Trophoblast cell (in vitro differentiated cells and primary cell): ENCODE data around the gene FBLN7.

Experiments used
- DNase-seq, 2 donors: peaks; one replicate each; pipeline ENCODE4 v3.0.0-alpha.2; 2016
- H2AFZ ChIP-seq: 2 replicates; pipeline ENCODE4 v1.6.1; 2013; ENCODE audit warnings: low read length, moderate library complexity, mild to moderate bottlenecking; ENCODE audit not compliant: insufficient read depth, poor library complexity
- H2AK5ac ChIP-seq: 2 replicates; pipeline ENCODE4 v1.6.1; 2013; ENCODE audit warnings: mild to moderate bottlenecking, low read length
- H2BK120ac ChIP-seq: 2 replicates; pipeline ENCODE4 v1.6.1; 2013; ENCODE audit warnings: low read length, mild to moderate bottlenecking, moderate library complexity; ENCODE audit not compliant: insufficient read depth, poor library complexity
- H2BK12ac ChIP-seq: 2 replicates; pipeline ENCODE4 v1.6.1; 2013; ENCODE audit warnings: mild to moderate bottlenecking, low read length, moderate library complexity
- H2BK5ac ChIP-seq: 2 replicates; pipeline ENCODE4 v1.6.1; 2013; ENCODE audit warnings: low read length, low read depth, moderate library complexity, mild to moderate bottlenecking; ENCODE audit not compliant: poor library complexity
- H3K14ac ChIP-seq: 2 replicates; pipeline ENCODE4 v1.6.1; 2013; ENCODE audit warnings: mild to moderate bottlenecking, low read length
- H3K18ac ChIP-seq: 2 replicates; pipeline ENCODE4 v1.6.1; 2013; ENCODE audit warnings: mild to moderate bottlenecking, low read length
- H3K23ac ChIP-seq: 2 replicates; pipeline ENCODE4 v1.6.1; 2013; ENCODE audit warnings: low read length
- H3K27ac ChIP-seq: 2 replicates; pipeline ENCODE4 v1.5.1; 2013; ENCODE audit warnings: low read depth, mild to moderate bottlenecking, inconsistent platforms, low read length, moderate library complexity
- H3K27me3 ChIP-seq: 2 replicates; pipeline ENCODE4 v1.6.1; 2013; ENCODE audit warnings: inconsistent platforms, mild to moderate bottlenecking, low read length, moderate library complexity; ENCODE audit not compliant: insufficient read depth
- H3K36me3 ChIP-seq, 2 experiments: 1 replicate in 1 of 2; 2 replicates in 1 of 2; pipeline ENCODE4 v1.6.1; 2013; ENCODE audit warnings: low read length in 2 of 2, mild to moderate bottlenecking in 2 of 2, moderate library complexity in 1 of 2; ENCODE audit not compliant: insufficient read depth in 2 of 2, control insufficient read depth in 1 of 2
- H3K4ac ChIP-seq: 2 replicates; pipeline ENCODE4 v1.6.1; 2013; ENCODE audit warnings: low read depth, mild to moderate bottlenecking, low read length, moderate library complexity
- H3K4me1 ChIP-seq, 2 experiments: 1 replicate in 1 of 2; 2 replicates in 1 of 2; pipeline ENCODE4 v1.6.1; 2013; ENCODE audit warnings: low read length in 2 of 2, mild to moderate bottlenecking in 2 of 2, moderate library complexity in 1 of 2; ENCODE audit not compliant: insufficient read depth in 2 of 2, control insufficient read depth in 1 of 2
- H3K4me2 ChIP-seq: 2 replicates; pipeline ENCODE4 v1.6.1; 2013; ENCODE audit warnings: inconsistent platforms, mild to moderate bottlenecking, low read length, moderate library complexity
- H3K4me3 ChIP-seq: 2 replicates; pipeline ENCODE4 v1.5.1; 2013; ENCODE audit warnings: mild to moderate bottlenecking, low read depth, low read length, inconsistent platforms
- H3K79me1 ChIP-seq: one replicate; pipeline ENCODE4 v1.6.1; 2013; ENCODE audit warnings: low read length
- H3K79me2 ChIP-seq: 2 replicates; pipeline ENCODE4 v1.6.1; 2013; ENCODE audit warnings: low read length, mild to moderate bottlenecking; ENCODE audit not compliant: control insufficient read depth, insufficient read depth, poor library complexity
- H3K9ac ChIP-seq: 2 replicates; pipeline ENCODE4 v1.6.1; 2013; ENCODE audit warnings: mild to moderate bottlenecking, low read length
- H3K9me3 ChIP-seq: 2 replicates; pipeline ENCODE4 v1.6.1; 2013; ENCODE audit warnings: low read depth, mild to moderate bottlenecking, control low read depth, inconsistent platforms, low read length; ENCODE audit not compliant: insufficient read depth
- H4K12ac ChIP-seq: 2 replicates; pipeline ENCODE4 v1.6.1; 2013; ENCODE audit warnings: low read depth, mild to moderate bottlenecking, low read length, moderate library complexity
- H4K8ac ChIP-seq: 2 replicates; pipeline ENCODE4 v1.6.1; 2013; ENCODE audit warnings: low read depth, mild to moderate bottlenecking, low read length, moderate library complexity
- H4K91ac ChIP-seq: one replicate; pipeline ENCODE4 v1.6.1; 2013; ENCODE audit warnings: low read depth, mild to moderate bottlenecking, low read length, moderate library complexity
- WGBS: extraction: QIAGEN DNeasy Blood & Tissue Kit; methylation state at CpG from one replicate; pipeline ENCODE4 v1.1.7; 2013; ENCODE audit warnings: missing lambda C conversion rate; ENCODE audit not compliant: insufficient read length, insufficient coverage; ENCODE audit errors: extremely low coverage; 5-methylcytosine and 5-hydroxymethylcytosine counted together

FBLN7 gene

DNA sequence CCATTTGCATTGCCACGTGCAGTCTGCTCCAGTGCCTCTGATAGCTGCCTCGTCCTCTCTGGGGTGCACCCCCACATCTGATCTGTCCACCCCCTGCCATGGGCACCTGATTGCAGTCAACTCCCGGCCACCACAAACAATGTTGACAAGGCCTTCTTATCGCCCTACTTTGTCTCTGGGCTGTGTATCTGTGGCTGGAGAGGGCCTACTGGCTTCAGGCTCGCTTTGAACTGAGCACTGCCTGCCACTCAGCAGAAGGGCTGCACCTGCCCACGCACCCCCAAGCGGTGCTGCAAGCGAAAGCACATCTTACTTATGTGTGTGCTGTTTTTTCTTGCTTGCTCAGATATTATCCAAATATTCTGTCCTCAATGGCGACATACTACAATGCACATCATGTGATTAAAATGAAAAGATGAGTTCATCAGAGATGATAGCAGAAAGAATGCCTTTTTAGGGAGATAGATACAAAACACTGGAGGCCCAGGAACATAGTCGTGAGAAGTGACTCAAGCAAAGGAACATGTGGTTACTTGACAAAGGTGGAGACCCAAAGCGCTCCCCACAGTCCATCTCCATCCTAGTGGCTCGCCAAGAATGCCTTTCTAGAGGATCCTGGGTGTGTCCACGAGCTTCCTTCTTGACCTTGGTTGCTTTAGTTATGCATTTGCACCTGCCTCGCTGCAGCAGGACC is 28.8 kb downstream of the FBLN7 start:
- no peak overlapping the region for H2AFZ ChIP-seq
- H3K36me3 ChIP-seq = no peaks in the 10 kb centered on the region
- no peak overlapping the region for H2AK5ac ChIP-seq
- no CpG with 5 or more reads among the region's 14 CpGs for WGBS
- H3K18ac ChIP-seq = no peak overlapping the region
- no peak overlapping the region for H3K4ac ChIP-seq
- peaks cover 3% of the 10 kb centered on the region for H3K9me3 ChIP-seq
- H2BK120ac ChIP-seq = no peak overlapping the region
- H2BK12ac ChIP-seq = no peak overlapping the region
- H3K4me2 ChIP-seq = no peak overlapping the region
- no peak for DNase-seq
- peaks cover 0 to 6% of the 10 kb centered on the region in 2 experiments for H3K4me1 ChIP-seq
- no peaks in the 10 kb centered on the region for H3K27me3 ChIP-seq
- no peak overlapping the region for H4K8ac ChIP-seq
- H4K12ac ChIP-seq = no peak overlapping the region
- H3K4me3 ChIP-seq = no peak overlapping the region
- H2BK5ac ChIP-seq = no peak overlapping the region
- no peak overlapping the region for H4K91ac ChIP-seq
- no peak overlapping the region for H3K23ac ChIP-seq
- H3K14ac ChIP-seq = no peak overlapping the region
- no peaks in the 10 kb centered on the region for H3K79me2 ChIP-seq
- no peak overlapping the region for H3K27ac ChIP-seq
- no peak overlapping the region for H3K9ac ChIP-seq
- H3K79me1 ChIP-seq = no peaks in the 10 kb centered on the region

DNA sequence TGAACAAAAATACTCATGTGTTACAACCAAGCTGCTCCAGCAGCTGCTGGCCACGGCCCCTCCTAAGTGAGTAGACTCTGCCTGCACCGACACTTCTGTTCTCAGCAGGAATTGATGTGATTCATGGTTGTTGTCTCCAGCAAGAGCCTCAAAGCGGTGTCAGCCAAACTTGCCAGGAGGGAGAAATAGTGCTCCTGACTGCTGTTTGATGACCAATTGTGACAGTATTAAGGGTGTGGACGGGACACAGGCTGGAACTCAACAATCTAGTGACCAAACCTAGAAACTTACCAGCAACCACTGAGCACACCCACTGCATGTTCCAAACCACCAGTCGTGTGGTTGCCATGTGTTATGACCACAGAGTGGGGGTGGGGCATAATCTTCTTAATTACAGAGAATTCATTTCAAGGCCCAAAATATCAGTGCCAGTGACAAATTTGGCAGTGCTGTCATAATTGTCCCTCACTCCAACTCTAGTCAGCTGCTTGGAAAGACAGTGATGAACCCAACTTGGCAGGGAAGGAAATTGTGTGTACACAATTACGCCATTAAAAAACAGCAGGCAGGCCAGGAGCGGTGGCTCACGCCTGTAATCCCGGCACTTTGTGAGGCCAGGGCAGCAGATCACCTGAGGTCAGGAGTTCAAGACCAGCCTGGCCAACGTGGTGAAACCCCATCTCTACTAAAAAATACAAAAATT is 30.4 kb downstream of the FBLN7 start:
- no peak overlapping the region for H3K4me2 ChIP-seq
- no peak overlapping the region for H3K4ac ChIP-seq
- H3K27me3 ChIP-seq = no peaks in the 10 kb centered on the region
- H3K36me3 ChIP-seq = no peaks in the 10 kb centered on the region
- no peak overlapping the region for H3K14ac ChIP-seq
- H2BK12ac ChIP-seq = no peak overlapping the region
- no peak overlapping the region for H3K23ac ChIP-seq
- no peak overlapping the region for H2AK5ac ChIP-seq
- H4K91ac ChIP-seq = no peak overlapping the region
- H3K4me1 ChIP-seq = peaks cover 0 to 3% of the 10 kb centered on the region in 2 experiments
- no peak overlapping the region for H3K4me3 ChIP-seq
- WGBS = no CpG with 5 or more reads among the region's 10 CpGs
- H3K79me1 ChIP-seq = no peaks in the 10 kb centered on the region
- H2AFZ ChIP-seq = no peak overlapping the region
- no peak overlapping the region for H3K18ac ChIP-seq
- H4K8ac ChIP-seq = no peak overlapping the region
- no peak overlapping the region for H2BK120ac ChIP-seq
- no peak overlapping the region for H2BK5ac ChIP-seq
- H3K79me2 ChIP-seq = no peaks in the 10 kb centered on the region
- H3K27ac ChIP-seq = no peak overlapping the region
- H3K9ac ChIP-seq = no peak overlapping the region
- peaks cover 3% of the 10 kb centered on the region for H3K9me3 ChIP-seq
- no peak for DNase-seq
- no peak overlapping the region for H4K12ac ChIP-seq

DNA sequence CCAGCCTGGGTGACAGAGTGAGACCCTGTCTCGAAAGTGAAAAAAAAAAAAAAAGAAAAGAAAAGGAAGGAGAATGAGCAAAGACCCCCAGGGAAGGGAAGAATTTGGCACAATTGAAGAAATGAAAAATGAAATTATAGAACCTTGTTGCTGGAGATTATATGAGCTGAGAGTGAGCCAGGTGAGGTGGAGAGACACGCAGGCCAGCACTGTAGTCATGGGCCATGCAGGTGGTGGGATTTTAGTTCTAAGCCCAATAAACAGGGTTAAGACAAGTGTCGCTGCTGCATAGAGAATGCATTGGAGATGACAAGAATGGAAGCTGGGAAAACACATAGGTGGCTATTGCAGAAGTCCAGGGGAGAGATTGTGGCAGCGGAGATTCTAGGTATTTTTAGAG is 32.3 kb downstream of the FBLN7 start:
- Histone ChIP-seq H3K27ac (no peak overlapping the region), H3K79me2 (no peaks in the 10 kb centered on the region), H2BK5ac (no peak overlapping the region), H3K23ac (no peak overlapping the region), H3K27me3 (no peaks in the 10 kb centered on the region), H2BK12ac (no peak overlapping the region), H3K4ac (no peak overlapping the region), H2AFZ (no peak overlapping the region), H4K91ac (no peak overlapping the region), H4K8ac (no peak overlapping the region), H3K18ac (no peak overlapping the region), H3K4me3 (no peak overlapping the region), H3K9me3 (peaks cover 3% of the 10 kb centered on the region), H2AK5ac (no peak overlapping the region), H3K14ac (no peak overlapping the region), H4K12ac (no peak overlapping the region), H2BK120ac (no peak overlapping the region), H3K79me1 (no peaks in the 10 kb centered on the region), H3K9ac (no peak overlapping the region), H3K4me2 (no peak overlapping the region), H3K4me1 (no peaks in the 10 kb centered on the region), H3K36me3 (no peaks in the 10 kb centered on the region)
- WGBS = no CpG with 5 or more reads among the region's 4 CpGs
- no peak for DNase-seq

DNA sequence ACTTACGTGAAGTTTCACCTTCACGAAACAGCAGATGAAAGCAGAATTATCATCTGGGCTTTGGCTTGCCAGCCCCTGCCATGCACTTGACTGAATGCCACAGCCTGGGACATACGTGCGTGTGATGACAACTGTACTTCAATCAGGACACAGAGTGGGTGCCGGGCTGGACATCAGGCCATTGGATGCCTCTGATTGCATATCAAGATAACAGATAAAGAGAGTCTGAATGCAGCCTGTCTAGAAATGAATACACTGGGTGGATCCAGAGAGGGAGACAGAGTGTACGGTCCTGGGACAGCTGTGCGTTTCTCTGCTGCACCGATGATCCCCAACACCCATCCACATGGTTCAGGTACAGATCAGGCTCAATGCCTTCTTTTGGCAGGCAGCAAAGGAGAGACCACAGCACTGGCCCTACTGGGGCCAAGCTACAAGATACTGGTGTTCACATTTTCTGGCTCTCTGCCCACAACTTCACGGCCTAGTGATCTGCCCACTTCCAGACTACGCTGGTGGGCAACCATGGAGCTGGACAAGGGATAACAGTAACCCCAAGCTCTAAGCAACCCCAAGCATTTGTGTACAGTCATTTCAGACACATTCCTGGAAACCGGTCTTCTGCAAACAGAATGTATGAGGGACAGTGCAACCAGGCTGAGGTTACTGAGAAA is 35.6 kb downstream of the FBLN7 start:
- Histone ChIP-seq H3K36me3 (no peaks in the 10 kb centered on the region), H3K27ac (no peak overlapping the region), H2BK12ac (no peak overlapping the region), H4K8ac (no peak overlapping the region), H3K4me3 (no peak overlapping the region), H2AFZ (no peak overlapping the region), H2BK120ac (no peak overlapping the region), H4K91ac (no peak overlapping the region), H3K18ac (no peak overlapping the region), H3K14ac (no peak overlapping the region), H3K9me3 (no peaks in the 10 kb centered on the region), H2AK5ac (no peak overlapping the region), H3K4me2 (no peak overlapping the region), H3K4ac (no peak overlapping the region), H2BK5ac (no peak overlapping the region), H3K27me3 (no peaks in the 10 kb centered on the region), H3K79me1 (no peaks in the 10 kb centered on the region), H4K12ac (no peak overlapping the region), H3K9ac (no peak overlapping the region), H3K4me1 (no peaks in the 10 kb centered on the region), H3K23ac (no peak overlapping the region), H3K79me2 (no peaks in the 10 kb centered on the region)
- WGBS = no CpG with 5 or more reads among the region's 11 CpGs
- DNase-seq = no peak
